Mucosa of stomach (tissue), 1 donor: ENCODE results near the gene RNF157.
"Not testable (repeated sequence)": the region's sequence is repeated elsewhere in the genome, so short reads cannot be mapped to it uniquely, and the experiment has no call there.

ENCODE experiments used
- H3K27me3 ChIP-seq: one replicate; pipeline ENCODE4 v1.7.0; 2013; ENCODE audit warnings: mild to moderate bottlenecking, low read length; ENCODE audit not compliant: control insufficient read depth, insufficient read depth
- H3K36me3 ChIP-seq: one replicate; pipeline ENCODE4 v1.7.0; 2013; ENCODE audit warnings: low read length; ENCODE audit not compliant: control insufficient read depth, insufficient read depth
- H3K4me1 ChIP-seq: one replicate; pipeline ENCODE4 v1.7.0; 2013; ENCODE audit warnings: mild to moderate bottlenecking, low read length; ENCODE audit not compliant: control insufficient read depth, insufficient read depth
- H3K4me3 ChIP-seq: one replicate; pipeline ENCODE4 v1.7.0; 2013; ENCODE audit warnings: low read length
- H3K9ac ChIP-seq: one replicate; pipeline ENCODE4 v1.7.0; 2013; ENCODE audit warnings: mild to moderate bottlenecking, low read length, moderate library complexity
- H3K9me3 ChIP-seq: one replicate; pipeline ENCODE4 v1.7.0; 2013; ENCODE audit warnings: mild to moderate bottlenecking, low read length, moderate library complexity; ENCODE audit not compliant: control insufficient read depth
- donor health status: Pancreatic carcinoma.

The RNF157 gene

GRCh38 chr17:76232342-76232741 lies 8.0 kb downstream of the RNF157 start:
- H3K36me3 ChIP-seq = no peaks in the 10 kb centered on the region

DNA sequence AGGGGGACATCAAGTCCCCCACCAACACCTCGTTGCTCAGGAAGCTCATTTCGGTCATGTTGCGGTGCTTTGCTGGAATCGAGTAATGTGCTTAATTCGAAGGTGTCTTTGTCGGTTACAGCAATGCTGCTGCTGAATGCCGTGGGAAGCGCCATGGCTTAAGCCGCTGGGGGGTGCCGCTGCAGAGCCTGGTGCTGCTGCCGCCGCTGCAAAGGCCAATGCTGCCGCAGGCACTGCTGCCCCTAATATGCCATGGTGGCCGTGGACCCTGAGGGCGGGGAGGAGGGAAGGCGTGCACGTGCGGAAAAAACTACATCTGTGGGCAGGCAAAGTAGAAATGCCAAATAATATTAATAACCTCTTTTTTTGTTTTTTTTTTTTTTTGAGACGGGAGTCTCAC lies 13.5 kb downstream of the RNF157 start:
- H3K9ac ChIP-seq, H3K36me3 ChIP-seq, H3K4me1 ChIP-seq, H3K27me3 ChIP-seq, H3K4me3 ChIP-seq, H3K9me3 ChIP-seq: not testable (repeated sequence)

More at GRCh38 chr17:76232342-76232741, 8.0 kb downstream of the RNF157 start:
- no peak overlapping the region for H3K9ac ChIP-seq
- H3K9me3 ChIP-seq = no peaks in the 10 kb centered on the region
- no peaks in the 10 kb centered on the region for H3K27me3 ChIP-seq
- H3K4me1 ChIP-seq = no peaks in the 10 kb centered on the region
- no peak overlapping the region for H3K4me3 ChIP-seq

DNA sequence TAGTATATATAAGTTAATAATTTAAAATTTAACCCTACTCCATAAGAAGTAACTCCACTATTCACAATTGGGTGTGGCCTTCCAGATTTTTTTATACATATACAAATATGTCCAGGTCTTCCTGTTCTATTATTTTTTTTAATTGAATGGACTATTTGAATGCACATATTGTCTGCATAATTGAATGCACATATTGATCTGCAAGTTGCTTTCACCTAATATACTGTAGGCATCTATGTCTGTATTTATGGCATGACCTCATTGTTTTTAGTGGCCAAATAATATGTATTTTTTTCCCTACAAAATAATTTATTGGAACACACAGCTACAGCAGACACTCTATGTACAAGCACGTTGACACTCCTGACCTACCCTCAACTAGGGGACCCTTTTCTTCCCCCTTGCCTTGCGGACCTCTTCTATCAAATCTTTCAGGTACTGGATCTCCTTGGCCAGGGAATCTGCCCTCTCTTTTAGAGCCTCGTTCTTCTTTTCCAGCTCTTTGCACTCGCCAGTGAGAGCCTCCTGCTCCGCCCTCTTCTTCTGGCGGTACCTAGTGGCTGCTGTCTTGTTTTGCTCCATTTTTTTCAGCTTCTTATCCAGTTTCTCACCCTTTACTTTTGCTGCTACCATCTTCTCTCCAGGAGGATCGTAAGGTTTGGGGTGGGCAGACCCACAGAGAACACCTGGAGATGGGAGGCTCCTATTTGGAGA lies 14.8 kb downstream of the RNF157 start:
- H3K27me3 ChIP-seq, H3K4me3 ChIP-seq, H3K36me3 ChIP-seq, H3K9me3 ChIP-seq, H3K4me1 ChIP-seq, H3K9ac ChIP-seq: not testable (repeated sequence)

DNA sequence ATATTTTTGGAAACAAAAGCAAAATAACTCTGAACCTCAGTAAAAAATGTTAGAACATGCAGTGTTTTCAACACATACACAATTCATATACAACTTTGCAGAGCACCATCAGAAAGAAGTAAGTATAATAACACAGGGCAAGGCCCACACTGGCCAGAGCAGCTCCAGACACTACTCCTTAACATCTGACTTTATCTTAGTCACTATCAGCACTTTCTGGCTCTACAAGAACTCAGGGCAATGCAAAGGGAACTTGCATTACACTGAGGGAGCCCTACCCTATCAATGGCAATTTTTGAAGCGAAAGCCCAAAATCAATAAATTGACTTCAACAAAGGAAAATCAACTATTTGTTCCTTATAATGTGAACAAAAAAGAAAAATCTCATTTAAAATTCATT lies 16.5 kb downstream of the RNF157 start:
- Histone ChIP-seq H3K4me3 (no peak overlapping the region), H3K36me3 (no peaks in the 10 kb centered on the region), H3K9ac (no peak overlapping the region), H3K4me1 (no peaks in the 10 kb centered on the region), H3K9me3 (no peaks in the 10 kb centered on the region), H3K27me3 (no peaks in the 10 kb centered on the region)

- no peak overlapping the region for H3K9ac ChIP-seq
- H3K9me3 ChIP-seq = no peaks in the 10 kb centered on the region
- H3K4me1 ChIP-seq = no peaks in the 10 kb centered on the region
- no peaks in the 10 kb centered on the region for H3K27me3 ChIP-seq
- H3K4me3 ChIP-seq = no peak overlapping the region
- H3K36me3 ChIP-seq = no peaks in the 10 kb centered on the region
Observed at GRCh38 chr17:76219670-76220383, 20.5 kb downstream of the RNF157 start.

DNA sequence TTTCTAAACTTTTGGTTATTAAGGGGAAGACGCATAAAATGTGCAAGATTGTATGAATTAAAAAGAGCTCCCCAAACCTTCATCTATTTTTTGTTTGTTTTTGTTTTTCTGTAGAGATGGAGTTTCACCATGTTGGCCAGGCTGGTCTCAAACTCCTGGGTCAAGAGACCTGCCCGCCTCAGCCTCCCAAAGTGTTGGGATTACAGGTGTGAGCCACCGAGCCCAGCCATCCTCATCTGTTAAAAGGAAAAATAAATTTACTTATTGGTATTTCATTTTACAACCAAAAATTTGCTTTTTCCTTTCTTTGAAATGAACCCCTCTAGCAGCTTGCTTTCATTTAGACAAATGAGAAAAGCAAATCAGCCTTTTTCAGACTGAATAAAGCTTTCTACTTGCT lies 23.2 kb downstream of the RNF157 start:
- H3K27me3 ChIP-seq = no peaks in the 10 kb centered on the region
- no peaks in the 10 kb centered on the region for H3K4me1 ChIP-seq
- H3K9ac ChIP-seq = no peak overlapping the region
- H3K4me3 ChIP-seq = no peak overlapping the region
- no peaks in the 10 kb centered on the region for H3K9me3 ChIP-seq
- H3K36me3 ChIP-seq = no peaks in the 10 kb centered on the region

GRCh38 chr17:76213491-76213890 lies 26.8 kb downstream of the RNF157 start:
- Histone ChIP-seq H3K4me1 (no peaks in the 10 kb centered on the region), H3K36me3 (no peaks in the 10 kb centered on the region), H3K27me3 (no peaks in the 10 kb centered on the region), H3K9ac (no peak overlapping the region), H3K9me3 (no peaks in the 10 kb centered on the region), H3K4me3 (no peak overlapping the region)

DNA sequence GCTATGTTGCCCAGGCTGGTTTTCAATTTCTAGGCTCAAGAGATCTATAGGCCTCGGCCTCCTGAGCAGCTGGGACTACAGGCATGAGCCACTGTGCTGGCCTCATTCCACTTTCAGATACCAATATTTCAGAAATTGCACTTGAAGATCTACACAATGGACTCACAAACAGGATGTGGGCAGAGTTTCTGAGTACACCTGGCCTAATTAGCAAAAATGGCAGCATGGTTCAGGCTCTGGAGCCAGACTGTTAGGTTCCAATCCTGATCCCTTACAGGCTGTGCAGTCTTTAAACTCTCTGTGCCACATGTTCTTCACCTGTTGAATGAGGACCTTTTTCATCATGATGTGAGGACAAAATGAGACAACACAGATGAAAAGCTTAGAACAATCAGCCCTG lies 32.2 kb downstream of the RNF157 start:
- H3K9ac ChIP-seq = no peak overlapping the region

DNA sequence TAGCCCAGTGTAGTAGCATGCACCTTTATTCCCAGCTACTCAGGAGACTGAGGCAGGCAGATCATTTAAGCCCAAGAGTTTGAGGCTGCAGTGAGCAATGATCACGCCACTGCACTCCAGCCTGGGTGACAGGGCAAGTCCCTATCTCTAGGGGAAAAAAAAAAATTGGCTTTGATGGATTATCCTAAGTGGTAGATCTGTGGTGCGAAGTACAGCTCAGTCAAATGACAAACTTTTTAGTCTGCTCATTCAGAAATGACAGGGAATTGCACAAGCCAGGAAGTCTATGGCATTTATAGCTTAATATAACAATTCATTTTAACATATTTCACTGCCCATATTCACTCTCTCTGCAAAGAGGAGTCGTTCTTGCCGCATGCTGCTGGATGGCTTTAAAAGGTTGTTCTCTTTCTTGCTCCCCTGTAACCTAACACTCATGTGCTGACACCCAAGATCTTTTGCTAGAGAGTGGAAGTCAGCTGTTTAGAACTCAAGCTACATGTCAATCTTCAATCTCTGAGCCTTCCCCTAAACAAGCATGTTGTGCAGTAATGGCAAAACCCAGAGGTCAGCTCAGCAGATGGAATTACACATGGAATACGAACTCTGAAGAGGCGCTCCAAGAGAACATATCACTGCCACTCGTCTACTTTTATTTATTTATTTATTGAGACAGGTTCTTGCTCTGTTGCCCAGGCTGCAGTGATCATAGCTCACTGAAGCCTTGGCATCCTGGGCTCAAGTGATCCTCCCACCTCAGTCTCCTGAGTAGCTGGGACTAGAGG lies 32.8 kb downstream of the RNF157 start:
- Histone ChIP-seq H3K27me3 (no peaks in the 10 kb centered on the region), H3K36me3 (no peaks in the 10 kb centered on the region), H3K9me3 (no peaks in the 10 kb centered on the region), H3K4me1 (no peaks in the 10 kb centered on the region), H3K9ac (no peak overlapping the region), H3K4me3 (no peak overlapping the region)

More for the DNA sequence above, 32.2 kb downstream of the RNF157 start:
- H3K4me1 ChIP-seq = no peaks in the 10 kb centered on the region
- no peaks in the 10 kb centered on the region for H3K27me3 ChIP-seq
- no peaks in the 10 kb centered on the region for H3K36me3 ChIP-seq
- H3K9me3 ChIP-seq = no peaks in the 10 kb centered on the region
- H3K4me3 ChIP-seq = no peak overlapping the region

DNA sequence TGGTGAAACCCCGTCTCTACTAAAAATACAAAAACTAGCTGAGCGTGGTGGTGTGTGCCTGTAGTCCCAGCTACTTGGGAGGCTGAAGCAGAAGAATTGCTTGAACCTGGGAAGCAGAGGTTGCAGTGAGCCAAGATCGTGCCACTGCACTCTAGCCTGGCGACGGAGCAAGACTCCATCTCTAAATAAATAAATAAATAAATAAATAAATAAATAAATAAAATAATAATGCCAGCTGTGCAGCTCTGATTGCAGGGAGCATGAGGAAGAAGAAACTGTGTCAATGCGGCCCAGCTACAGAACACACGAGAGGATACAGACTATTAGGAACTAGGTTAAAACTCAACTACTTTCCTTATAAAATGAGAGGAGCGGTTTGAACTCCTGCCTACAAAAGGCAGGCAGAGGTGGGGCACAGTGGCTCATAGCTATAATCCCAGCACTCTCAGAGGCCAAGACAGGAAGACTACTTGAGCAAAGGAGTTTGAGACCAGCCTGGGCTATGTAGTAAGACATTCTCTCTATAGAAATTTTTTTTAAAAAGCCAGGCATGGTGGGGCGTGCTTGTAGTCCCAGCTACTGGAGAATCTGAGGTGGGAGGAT lies 34.6 kb downstream of the RNF157 start:
- not testable (repeated sequence) for H3K27me3 ChIP-seq, H3K9me3 ChIP-seq, H3K9ac ChIP-seq, H3K4me1 ChIP-seq, H3K36me3 ChIP-seq, H3K4me3 ChIP-seq

DNA sequence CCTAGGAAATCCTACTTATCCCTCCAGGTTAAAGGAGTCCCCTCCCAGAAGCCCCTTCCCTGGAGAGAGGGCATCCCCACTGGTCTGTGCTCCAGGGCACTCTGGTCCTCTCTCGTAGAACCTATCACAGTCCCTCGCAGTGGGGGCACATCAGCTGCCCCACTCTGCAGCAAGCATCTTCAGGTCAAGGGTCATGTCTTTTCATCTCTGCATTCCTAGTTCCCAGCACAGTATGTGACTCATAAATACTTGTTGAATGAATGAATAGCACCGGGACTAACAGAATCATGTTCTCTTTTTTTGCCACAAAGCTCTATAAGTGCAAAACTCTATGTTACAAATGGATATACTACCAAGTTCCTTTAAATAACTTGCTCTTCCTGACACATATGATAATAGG lies 36.0 kb downstream of the RNF157 start:
- no peaks in the 10 kb centered on the region for H3K4me1 ChIP-seq
- no peaks in the 10 kb centered on the region for H3K36me3 ChIP-seq
- no peak overlapping the region for H3K9ac ChIP-seq

GRCh38 chr17:76200354-76200753 lies 39.9 kb downstream of the RNF157 start:
- no peaks in the 10 kb centered on the region for H3K9me3 ChIP-seq
- no peak overlapping the region for H3K4me3 ChIP-seq
- no peaks in the 10 kb centered on the region for H3K4me1 ChIP-seq
- no peak overlapping the region for H3K9ac ChIP-seq
- H3K27me3 ChIP-seq = no peaks in the 10 kb centered on the region
- no peaks in the 10 kb centered on the region for H3K36me3 ChIP-seq

More for the DNA sequence above, 36.0 kb downstream of the RNF157 start:
- Histone ChIP-seq H3K27me3 (no peaks in the 10 kb centered on the region), H3K9me3 (no peaks in the 10 kb centered on the region), H3K4me3 (no peak overlapping the region)
